Measurements from ENCODE around the gene TMEM187. TPM values are rescaled to one million over a fixed set of nuclear protein-coding genes. Genes with fewer than 3 reads are reported as not detected.
A peak's percentile ranks its signal among the peaks of the same experiment; 100 is the strongest.

The TMEM187 gene
- polyA plus RNA-seq, 1 experiment = 3.2 TPM

DNA sequence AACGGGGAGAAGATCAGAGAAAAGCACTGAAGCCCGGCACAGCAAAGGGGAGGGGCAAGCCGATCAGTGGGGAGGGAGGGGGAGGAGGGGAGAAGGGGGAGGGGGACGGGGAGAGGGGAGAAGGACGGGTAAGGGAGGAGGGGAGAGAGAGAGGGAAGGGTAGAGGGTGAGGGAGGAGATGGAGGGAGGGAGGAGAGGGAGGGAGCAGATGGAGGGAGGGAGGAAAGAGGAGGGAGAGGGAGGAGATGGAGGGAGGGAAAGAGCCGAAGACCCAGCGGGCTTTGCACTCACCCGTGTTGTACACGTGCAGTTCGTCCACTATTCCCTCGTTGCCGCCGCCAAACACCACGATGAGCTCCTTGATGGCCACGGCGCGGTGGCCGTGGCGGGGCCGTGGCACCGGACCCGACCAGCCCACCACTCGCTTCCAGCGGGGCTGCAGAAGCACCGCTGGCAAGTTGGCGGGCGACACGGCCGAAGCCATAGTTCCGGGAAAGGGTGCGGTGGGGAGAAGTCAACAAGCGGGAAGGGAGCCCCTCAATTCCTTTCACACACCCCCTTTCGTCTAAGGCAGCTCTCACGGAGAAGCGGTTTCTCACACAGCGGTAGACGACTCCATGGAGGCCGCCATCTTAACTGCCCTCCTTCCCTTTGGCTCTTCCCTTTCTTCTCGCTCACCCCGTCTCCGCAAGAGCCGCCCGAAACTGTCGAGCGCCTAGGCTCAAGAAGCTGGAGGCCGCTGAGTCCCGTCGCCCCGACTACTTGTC lies 2.0 kb upstream of the TMEM187 start:
- CTCF ChIA-PET = interaction anchor here (0.8 to 1.6 kb wide), 2 partner anchors 24 to 43 kb away, joined by 3 to 7 read pairs; no protein-coding TSS in a partner anchor
- DNase-seq (ENCODE audit: low read depth, low spot score) = no peak

DNA sequence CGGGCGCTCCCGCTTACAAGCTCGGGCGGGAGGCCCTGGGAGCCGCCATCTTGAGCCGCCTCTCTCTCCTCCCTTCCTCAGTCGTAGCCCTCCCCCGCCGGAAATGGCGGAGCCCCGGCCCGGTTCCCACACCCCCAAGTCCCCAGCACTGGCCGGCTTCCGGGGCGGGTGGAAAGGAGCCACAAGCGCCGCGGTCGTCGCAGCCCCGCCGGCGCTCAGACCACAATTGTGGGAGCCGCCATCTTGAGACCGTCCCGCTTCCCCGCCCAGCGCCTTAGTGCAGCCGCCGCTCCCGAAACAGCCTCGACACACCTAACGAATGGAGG lies 1.5 kb upstream of the TMEM187 start:
- CTCF ChIA-PET = interaction anchor here (1.6 kb wide), 1 partner anchor 42 kb away, joined by 7 read pairs; no protein-coding TSS in a partner anchor
- TF ChIP-seq, protein P1, sequence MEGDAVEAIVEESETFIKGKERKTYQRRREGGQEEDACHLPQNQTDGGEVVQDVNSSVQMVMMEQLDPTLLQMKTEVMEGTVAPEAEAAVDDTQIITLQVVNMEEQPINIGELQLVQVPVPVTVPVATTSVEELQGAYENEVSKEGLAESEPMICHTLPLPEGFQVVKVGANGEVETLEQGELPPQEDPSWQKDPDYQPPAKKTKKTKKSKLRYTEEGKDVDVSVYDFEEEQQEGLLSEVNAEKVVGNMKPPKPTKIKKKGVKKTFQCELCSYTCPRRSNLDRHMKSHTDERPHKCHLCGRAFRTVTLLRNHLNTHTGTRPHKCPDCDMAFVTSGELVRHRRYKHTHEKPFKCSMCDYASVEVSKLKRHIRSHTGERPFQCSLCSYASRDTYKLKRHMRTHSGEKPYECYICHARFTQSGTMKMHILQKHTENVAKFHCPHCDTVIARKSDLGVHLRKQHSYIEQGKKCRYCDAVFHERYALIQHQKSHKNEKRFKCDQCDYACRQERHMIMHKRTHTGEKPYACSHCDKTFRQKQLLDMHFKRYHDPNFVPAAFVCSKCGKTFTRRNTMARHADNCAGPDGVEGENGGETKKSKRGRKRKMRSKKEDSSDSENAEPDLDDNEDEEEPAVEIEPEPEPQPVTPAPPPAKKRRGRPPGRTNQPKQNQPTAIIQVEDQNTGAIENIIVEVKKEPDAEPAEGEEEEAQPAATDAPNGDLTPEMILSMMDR (IDR thresholded peaks at IDR 0.05; ENCODE audit: low read depth, low read length) = no peak
- H3K9me3 ChIP-seq (ENCODE audit: control insufficient read depth, insufficient read depth, low read length) = no peaks in the 10 kb centered on the region; the same call in 1 of the 2 replicates
- no peaks in the 10 kb centered on the region for H3K27me3 ChIP-seq (ENCODE audit: control insufficient read depth, insufficient read depth, low read length)
- POLR2A ChIA-PET = interaction anchor here (0.6 to 0.8 kb wide), 2 partner anchors 9 to 177 kb away, joined by 4 to 7 read pairs; partner anchors contain the start of genes IDH3G and SSR4
- DNase-seq (ENCODE audit: low read depth, low spot score) = peak; percentile 61
- peak overlapping the region; percentile 83 for H3K4me3 ChIP-seq (ENCODE audit: low read depth, low read length)
- peak overlapping the region; percentile 98 for H3K27ac ChIP-seq (ENCODE audit: low read depth, low read length)

More for the DNA sequence above, 2.0 kb upstream of the TMEM187 start:
- TF ChIP-seq, protein P1 (IDR thresholded peaks at IDR 0.05; ENCODE audit: low read depth, low read length) = no peak
- H3K27ac ChIP-seq (ENCODE audit: low read depth, low read length) = peak overlapping the region; percentile 98
- POLR2A ChIA-PET = interaction anchor here (0.6 to 0.8 kb wide), 2 partner anchors 10 to 176 kb away, joined by 4 to 7 read pairs; partner anchors contain the start of genes IDH3G and SSR4
- no peaks in the 10 kb centered on the region for H3K27me3 ChIP-seq (ENCODE audit: control insufficient read depth, insufficient read depth, low read length)
- H3K9me3 ChIP-seq (ENCODE audit: control insufficient read depth, insufficient read depth, low read length) = no peaks in the 10 kb centered on the region; the same call in 1 of the 2 replicates
- H3K4me3 ChIP-seq (ENCODE audit: low read depth, low read length) = peak overlapping the region; percentile 83

DNA sequence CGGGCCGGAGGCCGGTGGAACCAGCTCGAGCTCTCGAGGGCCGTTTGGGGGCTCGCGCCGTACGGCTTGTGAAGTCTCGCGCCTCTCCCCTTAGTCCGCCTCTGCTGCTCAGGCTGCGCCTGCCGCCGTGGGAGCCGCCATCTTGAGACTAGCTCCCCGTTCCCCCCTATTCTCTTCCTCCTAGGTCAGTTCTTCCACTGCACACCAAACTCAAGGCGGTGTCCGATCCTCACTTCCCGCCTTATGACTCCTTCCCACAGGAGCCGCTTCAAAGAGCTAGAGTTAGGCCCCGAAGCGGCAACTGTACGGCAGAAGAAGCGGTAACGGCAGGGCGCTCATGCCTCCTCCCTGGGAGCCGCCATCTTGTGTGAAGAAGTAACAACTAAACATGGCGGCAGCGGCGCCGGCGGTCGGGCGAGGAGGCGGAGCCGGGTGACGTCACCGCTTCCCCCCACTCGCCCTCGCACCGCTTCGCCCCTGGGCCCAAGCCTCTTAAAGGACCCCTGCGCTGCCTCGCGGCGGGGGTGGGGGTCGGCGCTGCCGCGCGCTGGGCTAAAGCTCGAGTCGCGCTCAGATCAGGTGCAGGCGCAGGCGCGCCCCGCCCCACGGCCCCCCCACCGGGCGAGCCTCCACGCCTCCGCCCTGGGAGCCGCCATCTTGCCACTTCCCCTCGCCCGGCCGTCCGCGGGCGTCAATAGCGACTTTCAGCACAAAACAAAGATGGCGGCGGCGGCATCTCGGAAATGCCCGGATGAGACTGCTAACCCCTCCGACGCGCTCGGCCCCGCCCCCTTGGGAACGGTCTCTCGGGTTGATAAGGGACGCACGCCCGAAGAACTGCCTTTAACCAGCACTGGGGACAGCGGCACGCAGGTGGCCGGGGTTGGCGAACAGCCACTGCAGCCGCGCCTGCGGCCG lies 845 bp upstream of the TMEM187 start, which contains the start of gene HCFC1:
HCFC1 (minus strand) TSS at position 369 of the 918 bp plus-strand sequence. CDS start 978 bp downstream, outside the sequence.
- peak; percentile 70 for DNase-seq (ENCODE audit: low read depth, low spot score)
- H3K27me3 ChIP-seq (ENCODE audit: control insufficient read depth, insufficient read depth, low read length) = no peaks in the 10 kb centered on the region
- H3K27ac ChIP-seq (ENCODE audit: low read depth, low read length) = peak within 1 kb of the TSS; percentile 98
- CTCF ChIA-PET = interaction anchor here (0.9 to 1.6 kb wide), 2 partner anchors 25 to 42 kb away, joined by 3 to 7 read pairs; no protein-coding TSS in a partner anchor
- TF ChIP-seq, protein P1 (IDR thresholded peaks at IDR 0.05; ENCODE audit: low read depth, low read length) = no peak
- peak within 1 kb of the TSS; percentile 83 for H3K4me3 ChIP-seq (ENCODE audit: low read depth, low read length)
- H3K9me3 ChIP-seq (ENCODE audit: control insufficient read depth, insufficient read depth, low read length) = no peaks in the 10 kb centered on the region; the same call in 1 of the 2 replicates
- POLR2A ChIA-PET = interaction anchor here (0.6 kb wide), 2 partner anchors 9 to 29 kb away, joined by 3 to 7 read pairs; no protein-coding TSS in a partner anchor

DNA sequence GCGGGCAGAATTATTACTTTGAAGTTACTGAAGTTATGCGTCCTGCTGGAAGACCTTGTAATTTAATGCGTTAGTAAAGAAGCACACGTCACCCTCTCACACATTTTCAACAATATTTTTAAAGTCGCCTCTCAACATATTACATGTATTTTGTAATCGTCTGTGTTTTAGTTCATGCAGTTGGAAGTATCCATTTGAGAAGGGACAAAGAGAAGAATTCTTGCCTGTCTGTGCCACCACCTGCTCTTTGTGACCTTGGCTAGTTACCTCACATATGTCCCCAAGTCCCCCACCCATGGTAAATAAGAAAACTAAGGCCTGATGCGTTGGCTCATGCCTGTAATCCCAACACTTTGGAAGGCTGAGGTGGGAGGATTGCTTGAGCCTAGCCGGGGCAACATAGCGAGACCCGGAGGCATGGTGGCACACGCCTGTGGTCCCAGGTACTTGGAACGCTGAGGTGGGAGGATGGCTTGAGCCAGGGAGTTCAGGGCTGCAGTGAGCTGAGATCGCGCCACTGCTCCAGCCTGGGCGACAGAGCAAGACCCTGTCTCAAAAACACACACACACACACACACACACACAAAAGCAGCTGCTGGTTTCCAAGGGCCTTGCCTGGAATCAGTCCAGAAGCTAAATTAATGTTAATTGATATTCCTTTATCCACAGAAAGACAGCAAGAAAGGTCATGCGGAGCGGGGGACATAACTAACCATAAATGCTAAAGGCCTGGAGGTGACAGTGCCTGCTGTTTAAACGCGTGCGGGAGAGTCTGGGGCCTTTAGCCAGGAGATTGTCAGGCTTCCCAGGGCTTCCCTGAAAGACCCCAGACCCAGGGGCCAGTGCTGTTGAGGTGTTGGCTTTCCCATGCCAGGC lies 811 bp downstream of the TMEM187 start:
- POLR2A ChIA-PET = no interaction called here

More for the DNA sequence above, 811 bp downstream of the TMEM187 start:
- no peak for DNase-seq (ENCODE audit: low read depth, low spot score)
- no peaks in the 10 kb centered on the region for H3K27me3 ChIP-seq (ENCODE audit: control insufficient read depth, insufficient read depth, low read length)
- CTCF ChIA-PET = no interaction called here
- H3K4me3 ChIP-seq (ENCODE audit: low read depth, low read length) = peak overlapping the region; percentile 59
- peak overlapping the region; percentile 68 for H3K27ac ChIP-seq (ENCODE audit: low read depth, low read length)
- TF ChIP-seq, protein P1 (IDR thresholded peaks at IDR 0.05; ENCODE audit: low read depth, low read length) = no peak
- H3K9me3 ChIP-seq (ENCODE audit: control insufficient read depth, insufficient read depth, low read length) = no peaks in the 10 kb centered on the region; the same call in 1 of the 2 replicates
